GM12801 (cell line): ENCODE data around the gene WNT10A.

ENCODE experiments used
- TF ChIP-seq, protein P1 (sequence below): IDR thresholded peaks from one replicate; pipeline ENCODE4 v1.5.1; 2011; ENCODE audit warnings: control low read depth; ENCODE audit not compliant: insufficient read length; ENCODE audit errors: extremely low read depth

WNT10A gene

DNA sequence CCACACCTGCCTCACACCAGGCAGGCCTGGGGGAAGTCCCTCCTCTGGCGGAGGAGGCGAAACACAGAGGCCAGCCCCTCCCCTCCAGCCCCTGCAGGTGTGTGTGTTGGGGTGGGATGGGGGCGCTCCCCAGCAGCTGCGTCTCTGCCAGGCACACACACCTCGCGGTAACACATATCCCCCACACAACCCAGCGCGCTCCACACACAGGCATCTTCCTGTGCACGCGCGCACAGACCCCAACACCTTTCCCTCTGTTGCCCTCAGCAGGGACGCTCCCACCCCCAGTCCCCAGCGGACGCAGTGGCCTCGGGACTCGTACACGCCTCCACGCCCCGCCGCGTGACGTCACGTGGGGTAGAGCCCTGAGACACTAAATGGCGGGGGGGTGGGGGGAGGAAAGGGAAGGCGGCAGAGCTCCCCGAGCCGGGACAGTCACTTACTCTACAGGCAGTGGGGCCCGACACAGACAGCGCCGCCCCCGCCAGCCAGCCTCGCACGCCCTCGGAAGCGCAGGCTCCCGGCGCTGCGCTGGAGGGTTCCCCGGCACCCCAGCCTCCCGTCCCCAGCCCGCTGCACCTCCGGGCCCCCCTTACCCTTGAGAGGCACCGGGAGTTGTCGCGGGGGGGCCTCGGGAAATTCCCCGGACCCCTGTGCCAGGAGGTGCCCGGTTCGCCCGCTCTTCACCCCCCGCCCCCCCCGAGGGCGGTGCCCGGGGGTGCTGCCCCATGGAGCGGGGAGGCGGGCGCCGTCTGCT is at the start of gene WNT10A:
TSS of gene WNT10A (plus strand) at position 751 of the 757 bp plus-strand sequence. CDS start 144 bp downstream, outside the sequence.
- TF ChIP-seq, protein P1, sequence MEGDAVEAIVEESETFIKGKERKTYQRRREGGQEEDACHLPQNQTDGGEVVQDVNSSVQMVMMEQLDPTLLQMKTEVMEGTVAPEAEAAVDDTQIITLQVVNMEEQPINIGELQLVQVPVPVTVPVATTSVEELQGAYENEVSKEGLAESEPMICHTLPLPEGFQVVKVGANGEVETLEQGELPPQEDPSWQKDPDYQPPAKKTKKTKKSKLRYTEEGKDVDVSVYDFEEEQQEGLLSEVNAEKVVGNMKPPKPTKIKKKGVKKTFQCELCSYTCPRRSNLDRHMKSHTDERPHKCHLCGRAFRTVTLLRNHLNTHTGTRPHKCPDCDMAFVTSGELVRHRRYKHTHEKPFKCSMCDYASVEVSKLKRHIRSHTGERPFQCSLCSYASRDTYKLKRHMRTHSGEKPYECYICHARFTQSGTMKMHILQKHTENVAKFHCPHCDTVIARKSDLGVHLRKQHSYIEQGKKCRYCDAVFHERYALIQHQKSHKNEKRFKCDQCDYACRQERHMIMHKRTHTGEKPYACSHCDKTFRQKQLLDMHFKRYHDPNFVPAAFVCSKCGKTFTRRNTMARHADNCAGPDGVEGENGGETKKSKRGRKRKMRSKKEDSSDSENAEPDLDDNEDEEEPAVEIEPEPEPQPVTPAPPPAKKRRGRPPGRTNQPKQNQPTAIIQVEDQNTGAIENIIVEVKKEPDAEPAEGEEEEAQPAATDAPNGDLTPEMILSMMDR, result no peak

DNA sequence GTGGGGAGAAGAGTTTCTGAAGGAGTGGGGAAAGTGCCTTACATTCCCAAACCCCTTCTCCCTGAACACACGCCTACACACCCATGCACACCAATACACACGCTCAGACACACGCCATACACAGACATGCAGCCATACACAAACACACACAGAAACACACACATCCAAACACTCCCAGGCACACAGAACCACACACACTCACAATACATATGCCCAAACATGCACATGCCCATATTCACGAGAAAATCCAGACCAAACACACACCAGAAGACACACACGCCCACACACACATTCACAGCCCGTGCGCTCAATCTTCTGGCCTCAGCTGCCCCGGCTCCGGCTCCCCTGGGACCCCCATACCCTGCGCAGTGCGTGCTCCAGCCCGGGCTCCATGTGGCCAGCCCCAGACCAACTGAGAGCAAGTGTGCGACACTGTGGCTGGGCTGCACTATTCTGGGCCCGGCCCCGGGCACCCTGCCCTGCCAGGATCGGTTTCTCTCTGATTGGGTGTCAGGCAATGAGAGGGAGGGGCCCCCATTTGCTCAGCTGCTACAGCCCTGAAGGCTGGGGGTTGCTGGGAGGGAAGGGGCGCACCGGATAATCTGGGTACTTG is 49.2 kb upstream of the WNT10A start, which contains the start of gene PRKAG3:
TSS of gene PRKAG3 (minus strand) at position 426 of the 613 bp plus-strand sequence.
- TF ChIP-seq, protein P1, result no peak

DNA sequence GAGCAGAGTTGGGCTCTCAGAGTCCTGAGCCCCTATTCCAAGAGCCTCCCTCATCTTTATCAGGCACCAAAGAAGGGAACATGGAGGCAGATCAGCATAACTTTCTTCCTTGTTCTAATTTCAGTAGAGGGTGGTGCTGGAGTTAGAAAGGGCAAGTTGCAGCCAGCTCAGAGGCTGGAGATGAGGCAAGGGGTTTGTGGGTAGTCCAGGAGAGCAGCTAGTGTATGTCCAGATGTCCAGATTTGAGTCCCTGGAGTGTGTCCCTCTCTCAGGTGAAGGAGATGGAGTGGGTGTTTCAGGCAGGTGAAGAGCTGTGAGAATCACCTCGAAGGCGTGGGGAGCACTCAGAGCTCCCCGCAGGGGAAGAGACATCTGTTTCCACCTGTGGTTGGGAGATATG is 48.6 kb upstream of the WNT10A start:
- TF ChIP-seq, protein P1, result no peak

DNA sequence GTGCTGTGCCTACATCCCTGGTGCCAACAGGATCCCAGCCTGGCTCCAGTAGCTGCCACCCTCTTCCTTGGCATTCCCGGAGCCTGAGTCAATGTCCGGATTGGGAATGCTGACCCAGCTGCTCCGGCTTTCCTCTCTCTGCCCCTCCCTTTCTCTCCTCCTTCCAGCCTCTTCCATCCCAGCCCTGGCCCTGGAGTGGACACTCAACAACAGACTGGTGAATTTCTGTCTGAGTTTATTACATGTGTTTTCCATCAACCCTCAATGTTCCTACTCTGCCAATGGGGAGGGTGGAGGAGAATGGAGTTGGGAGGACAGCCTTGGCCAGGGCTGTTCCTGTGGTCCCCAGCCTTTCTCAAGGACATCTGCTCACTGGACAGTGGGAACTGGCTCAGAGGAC is 48.1 kb upstream of the WNT10A start:
- TF ChIP-seq, protein P1, result no peak

DNA sequence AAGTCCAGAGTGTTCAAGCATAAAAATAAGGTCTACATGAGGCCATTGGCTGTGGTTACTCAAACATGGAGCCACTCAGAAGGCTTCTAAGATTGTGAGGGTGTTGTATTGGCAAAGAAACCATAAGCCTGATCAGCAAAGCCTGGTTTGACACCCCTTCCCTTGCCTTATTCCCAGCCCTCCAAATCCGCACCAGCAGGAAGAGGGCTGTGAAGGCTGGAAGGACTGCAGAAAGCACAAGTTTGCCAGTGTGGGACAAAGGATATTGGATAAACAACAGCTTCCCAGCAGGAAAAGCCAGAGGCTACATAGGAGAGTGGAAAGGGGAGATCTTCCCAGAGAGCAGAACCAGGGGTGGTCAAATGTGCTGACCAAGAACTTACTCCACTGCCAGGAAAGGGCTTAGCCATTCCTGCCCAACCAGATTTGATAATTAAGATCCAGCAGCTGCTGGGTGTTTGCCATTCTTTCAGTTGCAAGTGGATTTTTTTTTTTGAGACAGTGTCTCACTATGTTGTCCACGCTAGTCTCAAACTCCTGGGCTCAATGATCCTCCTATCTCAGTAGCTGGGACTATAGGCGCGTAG is 47.5 kb upstream of the WNT10A start:
- TF ChIP-seq, protein P1, result no peak

DNA sequence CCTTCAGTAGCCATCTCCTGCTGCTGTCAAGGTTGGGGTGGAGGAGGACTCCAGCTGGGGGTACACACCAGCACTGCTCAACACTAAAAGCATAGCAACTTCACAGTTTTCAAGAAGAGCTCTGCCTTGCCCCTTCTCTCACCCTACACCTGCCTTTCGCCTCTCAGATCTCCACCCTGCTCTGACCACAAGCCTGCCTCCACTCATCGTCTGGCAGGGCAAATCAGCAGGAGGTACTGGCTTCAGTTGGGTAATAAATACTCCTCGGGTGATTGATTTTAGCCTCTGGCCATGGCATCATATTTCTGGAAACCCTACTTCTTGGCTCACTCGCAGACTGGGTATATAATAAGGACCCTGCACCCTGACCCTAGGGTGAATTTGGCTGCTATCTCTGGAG is 46.0 kb upstream of the WNT10A start:
- TF ChIP-seq, protein P1, result no peak

DNA sequence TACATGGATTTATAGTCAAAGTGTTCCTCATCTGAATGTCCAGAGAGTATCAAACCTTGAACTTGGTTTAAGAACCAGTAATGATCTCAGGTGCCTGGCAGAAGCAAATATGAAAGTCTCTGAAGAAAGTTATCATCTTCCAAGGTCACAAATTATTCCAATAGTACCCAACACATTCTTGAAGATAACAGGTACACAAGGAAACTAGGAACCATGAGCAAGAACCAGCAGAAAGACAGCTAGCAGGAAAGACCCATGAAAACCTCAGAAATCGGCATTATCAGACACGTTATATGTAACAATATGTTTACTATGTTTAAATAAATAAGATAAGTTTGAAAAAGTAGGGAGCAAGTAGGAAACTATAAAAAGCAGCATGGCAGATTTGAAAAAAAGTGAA is 43.2 kb upstream of the WNT10A start:
- TF ChIP-seq, protein P1, result no peak
